Measurements from ENCODE around the gene UXS1.

DNA sequence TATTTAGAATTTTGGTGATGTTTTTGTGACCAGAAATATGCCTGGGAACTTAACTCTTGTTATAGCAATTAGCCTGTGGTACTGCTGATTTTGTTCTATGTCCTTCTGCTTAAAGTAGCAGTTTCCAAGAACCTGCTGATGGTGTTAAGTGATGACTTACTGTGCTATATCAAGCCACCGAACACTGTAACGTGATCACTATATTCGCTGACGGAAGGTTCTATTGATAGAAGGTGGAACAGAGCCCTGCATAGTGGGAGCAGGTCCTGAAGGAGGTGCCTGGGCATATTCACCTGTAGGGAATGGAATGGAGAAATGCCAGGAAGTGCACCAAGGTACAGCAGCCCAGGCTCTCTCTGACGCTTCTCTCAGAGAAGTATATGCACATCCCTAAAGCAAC is 76.8 kb downstream of the UXS1 start:
- TF ChIP-seq POLR2AphosphoS5 (IDR thresholded peaks at IDR 0.05) (no peak), POLR2A (IDR thresholded peaks at IDR 0.05) (no peak)

All from sigmoid colon (tissue), 4 donors.